ENCODE measurements around the gene ING2. TPM values are rescaled to one million over a fixed set of nuclear protein-coding genes. Genes with fewer than 3 reads are reported as not detected.
A peak's percentile ranks its signal among the peaks of the same experiment; 100 is the strongest.
"Not testable (repeated sequence)": the region's sequence is repeated elsewhere in the genome, so short reads cannot be mapped to it uniquely, and the experiment has no call there.

Gene ING2
- polyA plus RNA-seq, 3 donors, result 19.9 to 27.7 (median 27.0) TPM

DNA sequence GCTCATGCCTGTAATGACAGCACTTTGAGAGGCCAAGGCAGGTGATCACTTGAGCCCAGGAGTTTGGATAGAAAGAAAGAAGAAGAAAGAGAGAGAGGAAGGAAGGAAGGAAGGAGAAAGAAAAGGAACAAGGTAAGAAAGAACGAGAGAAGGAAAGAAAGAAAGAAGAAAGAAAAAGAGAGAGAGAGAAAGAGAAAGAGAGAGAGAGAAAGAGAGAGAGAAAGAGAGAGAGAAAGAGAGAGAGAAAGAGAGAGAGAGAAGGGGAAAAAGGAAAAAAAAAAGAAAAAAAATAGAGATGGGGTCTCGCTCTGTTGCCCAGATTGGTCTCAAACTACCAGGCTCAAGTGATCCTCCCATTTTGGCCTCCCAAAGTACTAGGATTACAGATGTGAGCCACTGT is 22.5 kb downstream of the ING2 start:
- no peak for DNase-seq (ENCODE audit: extremely low read depth in 1 of 11, low read depth in 9 of 11, low spot score in 4 of 11)

GRCh38 chr4:183532821-183533220 is 28.0 kb downstream of the ING2 start:
- no peak for DNase-seq (ENCODE audit: extremely low read depth in 1 of 11, low read depth in 9 of 11, low spot score in 4 of 11)

DNA sequence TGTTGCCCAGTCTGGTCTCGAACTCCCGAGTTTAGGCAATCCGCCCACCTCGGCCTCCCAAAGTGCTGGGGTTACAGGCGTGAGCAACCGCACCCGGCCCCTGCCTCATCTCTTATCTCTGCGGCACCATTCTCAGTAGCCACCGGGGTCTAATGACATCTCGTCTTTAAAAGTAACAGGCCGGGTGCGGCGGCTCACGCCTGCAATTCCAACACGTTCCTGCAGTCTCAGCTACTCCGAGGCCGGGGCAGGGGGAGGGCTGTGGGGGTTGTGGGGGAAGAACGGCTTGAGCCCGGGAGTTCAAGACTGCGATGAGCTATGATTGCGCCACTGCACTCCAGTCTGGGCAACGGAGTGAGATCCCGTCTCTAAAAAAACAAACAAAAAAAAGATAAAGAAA is 28.8 kb downstream of the ING2 start:
- DNase-seq (ENCODE audit: extremely low read depth in 1 of 11, low read depth in 9 of 11, low spot score in 4 of 11), result no peak

GRCh38 chr4:183540410-183541009 is 35.7 kb downstream of the ING2 start:
- no peak for DNase-seq (ENCODE audit: extremely low read depth in 1 of 11, low read depth in 9 of 11, low spot score in 4 of 11)

- DNase-seq (ENCODE audit: extremely low read depth in 1 of 11, low read depth in 9 of 11, low spot score in 4 of 11), result peak in 3 of 11 donors; percentile 16 to 37 (median 23)
Observed at GRCh38 chr4:183541010-183541751, 36.3 kb downstream of the ING2 start.

GRCh38 chr4:183541752-183542040 is 36.8 kb downstream of the ING2 start:
- no peak for DNase-seq (ENCODE audit: extremely low read depth in 1 of 11, low read depth in 9 of 11, low spot score in 4 of 11)

GRCh38 chr4:183543435-183543834 is 38.6 kb downstream of the ING2 start:
- no peak for DNase-seq (ENCODE audit: extremely low read depth in 1 of 11, low read depth in 9 of 11, low spot score in 4 of 11)

- DNase-seq (ENCODE audit: extremely low read depth in 1 of 11, low read depth in 9 of 11, low spot score in 4 of 11), result no peak
Observed at GRCh38 chr4:183544109-183544508, 39.3 kb downstream of the ING2 start.

DNA sequence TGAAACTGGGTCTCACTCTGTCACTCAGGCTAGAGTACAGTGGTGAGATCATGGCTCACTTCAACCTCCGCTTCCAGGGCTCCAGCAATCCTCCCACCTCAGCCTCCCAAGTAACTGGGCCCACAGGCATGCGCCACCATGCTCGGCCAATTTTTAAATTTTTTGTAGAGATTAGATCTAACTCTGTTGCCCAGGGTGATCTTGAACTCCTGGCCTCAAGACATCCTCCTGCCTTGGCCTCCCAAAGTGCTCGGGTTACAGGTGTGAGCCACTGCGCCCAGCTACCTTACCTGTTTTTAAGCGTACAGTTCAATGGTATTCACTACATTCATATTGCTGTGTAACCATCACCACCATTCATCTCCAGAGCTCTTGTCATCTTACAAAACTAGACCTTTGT is 41.5 kb downstream of the ING2 start:
- no peak for DNase-seq (ENCODE audit: extremely low read depth in 1 of 11, low read depth in 9 of 11, low spot score in 4 of 11)

DNA sequence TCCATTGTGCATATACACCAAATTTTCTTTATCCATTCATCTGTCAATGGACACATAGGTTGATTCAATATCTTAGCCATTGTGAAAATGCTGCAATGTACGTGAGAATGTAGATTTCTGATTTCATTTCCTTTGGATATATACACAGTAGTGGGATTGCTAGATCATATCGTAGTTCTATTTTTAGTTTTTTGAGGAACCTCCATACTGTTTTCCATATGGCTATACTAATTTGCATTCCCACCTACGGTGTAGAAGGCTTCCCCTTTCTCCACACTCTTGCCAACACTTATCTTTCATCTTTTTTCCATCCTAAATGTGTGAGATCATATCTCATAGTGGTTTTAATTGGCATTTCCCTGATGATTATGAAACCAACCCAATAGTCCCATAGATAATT is 43.4 kb downstream of the ING2 start:
- DNase-seq (ENCODE audit: extremely low read depth in 1 of 11, low read depth in 9 of 11, low spot score in 4 of 11), result no peak

DNA sequence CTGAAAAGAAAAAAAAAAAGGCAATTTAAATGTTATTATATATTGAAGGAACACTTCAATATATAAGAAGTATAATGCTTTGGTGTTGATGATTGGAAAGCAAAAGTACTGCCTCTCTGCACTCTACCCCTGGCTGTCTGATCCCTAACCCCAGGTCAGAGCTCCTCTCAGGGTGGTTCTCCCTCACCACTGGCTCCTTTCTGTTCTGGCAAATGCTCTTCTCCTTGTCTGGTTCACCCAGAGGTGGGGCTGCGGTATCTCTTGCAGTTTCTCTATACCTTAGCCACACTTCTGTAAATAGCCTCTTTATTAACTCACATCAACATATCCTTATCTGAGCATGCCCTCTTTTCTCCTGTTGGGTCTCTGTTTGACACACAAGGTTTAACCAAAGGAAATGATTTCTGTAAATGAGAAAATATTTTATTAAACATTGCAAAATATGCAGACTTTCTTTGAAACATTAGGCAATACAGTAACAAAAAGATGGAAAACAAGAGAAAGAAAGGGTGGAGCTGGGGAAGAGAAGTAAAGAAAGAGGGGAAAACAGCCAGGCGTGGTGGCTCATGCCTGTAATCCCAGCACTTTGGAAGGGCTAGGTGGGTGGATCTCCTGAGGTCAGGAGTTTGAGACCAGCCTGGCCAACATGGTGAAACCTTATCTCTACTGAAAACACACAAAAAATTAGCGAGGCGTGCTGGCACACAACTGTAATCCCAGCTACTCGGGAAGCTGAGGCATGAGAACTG is 45.7 kb downstream of the ING2 start:
- no peak for DNase-seq (ENCODE audit: extremely low read depth in 1 of 11, low read depth in 9 of 11, low spot score in 4 of 11)

GRCh38 chr4:183552274-183553146 is 47.7 kb downstream of the ING2 start:
- no peak for DNase-seq (ENCODE audit: extremely low read depth in 1 of 11, low read depth in 9 of 11, low spot score in 4 of 11)

- not testable (repeated sequence) for DNase-seq (ENCODE audit: extremely low read depth in 1 of 11, low read depth in 9 of 11, low spot score in 4 of 11)
Observed at GRCh38 chr4:183553147-183553478, 48.3 kb downstream of the ING2 start.

DNA sequence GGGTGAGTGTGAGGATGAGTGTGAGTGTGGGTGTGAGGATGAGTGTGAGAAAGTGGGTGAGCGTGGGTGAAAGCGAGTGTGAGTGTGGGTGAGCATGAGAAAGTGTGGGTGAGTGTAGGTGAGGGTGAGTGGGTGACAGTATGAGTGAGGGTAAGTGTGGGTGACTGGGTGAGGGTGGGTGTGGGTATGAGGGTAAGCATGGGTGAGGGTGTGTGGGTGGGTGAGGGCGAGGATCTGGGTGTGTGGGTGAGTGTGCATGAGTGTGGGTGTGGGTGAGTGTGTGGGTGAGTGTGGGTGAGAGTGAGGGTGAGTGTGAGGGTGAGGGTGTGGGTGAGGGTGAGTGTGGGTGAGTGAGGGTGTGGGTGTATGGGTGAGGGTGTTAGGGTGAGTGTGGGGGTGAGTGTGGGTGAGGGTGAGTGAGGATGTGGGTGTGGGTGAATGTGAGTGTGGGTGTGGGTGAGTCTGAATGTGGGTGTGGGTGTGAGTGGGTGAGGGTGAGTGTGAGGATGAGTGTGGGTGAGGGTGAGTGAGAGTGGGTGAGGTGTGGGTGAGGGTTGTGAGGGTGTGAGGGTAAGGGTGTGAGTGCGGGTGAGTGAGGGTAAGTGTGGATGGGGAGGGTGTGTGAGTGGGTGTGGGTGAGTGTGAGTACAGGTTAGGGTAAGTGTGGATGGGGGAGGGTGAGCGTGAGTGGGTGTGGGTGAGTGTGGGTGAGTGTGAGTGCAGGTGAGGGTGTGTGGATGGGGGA is 48.9 kb downstream of the ING2 start:
- no peak for DNase-seq (ENCODE audit: extremely low read depth in 1 of 11, low read depth in 9 of 11, low spot score in 4 of 11)

- DNase-seq (ENCODE audit: extremely low read depth in 1 of 11, low read depth in 9 of 11, low spot score in 4 of 11), result no peak
Observed at GRCh38 chr4:183554346-183554686, 49.5 kb downstream of the ING2 start.

GRCh38 chr4:183554878-183555585 is 50.2 kb downstream of the ING2 start:
- no peak for DNase-seq (ENCODE audit: extremely low read depth in 1 of 11, low read depth in 9 of 11, low spot score in 4 of 11)

GRCh38 chr4:183556947-183557346 is 52.1 kb downstream of the ING2 start:
- DNase-seq (ENCODE audit: extremely low read depth in 1 of 11, low read depth in 9 of 11, low spot score in 4 of 11), result no peak

GRCh38 chr4:183557611-183558010 is 52.8 kb downstream of the ING2 start:
- DNase-seq (ENCODE audit: extremely low read depth in 1 of 11, low read depth in 9 of 11, low spot score in 4 of 11), result no peak

GRCh38 chr4:183558873-183559272 is 54.0 kb downstream of the ING2 start:
- no peak for DNase-seq (ENCODE audit: extremely low read depth in 1 of 11, low read depth in 9 of 11, low spot score in 4 of 11)
